Tibial nerve (tissue), 3 donors: ENCODE data around the gene NR0B2.

ENCODE experiments used
- POLR2A ChIP-seq, 2 donors: fragments of 450-650 bp; IDR thresholded peaks; one replicate each; pipeline ENCODE4 v1.6.1; 2017; ENCODE audit warnings: antibody characterized with exemption in 2 of 2, mild to moderate bottlenecking in 2 of 2, moderate library complexity in 2 of 2
- TF ChIP-seq, protein P1 (sequence below), 5 experiments: fragments of 200-600 bp in 3 of 5; fragments of 450-650 bp in 2 of 5; sonication (generic) in 3 of 5; IDR thresholded peaks; one replicate each; pipeline ENCODE4 v1.5.1; 2016 to 2019; ENCODE audit warnings: antibody characterized with exemption in 5 of 5, mild to moderate bottlenecking in 3 of 5, moderate library complexity in 2 of 5

- TF ChIP-seq, protein P1, sequence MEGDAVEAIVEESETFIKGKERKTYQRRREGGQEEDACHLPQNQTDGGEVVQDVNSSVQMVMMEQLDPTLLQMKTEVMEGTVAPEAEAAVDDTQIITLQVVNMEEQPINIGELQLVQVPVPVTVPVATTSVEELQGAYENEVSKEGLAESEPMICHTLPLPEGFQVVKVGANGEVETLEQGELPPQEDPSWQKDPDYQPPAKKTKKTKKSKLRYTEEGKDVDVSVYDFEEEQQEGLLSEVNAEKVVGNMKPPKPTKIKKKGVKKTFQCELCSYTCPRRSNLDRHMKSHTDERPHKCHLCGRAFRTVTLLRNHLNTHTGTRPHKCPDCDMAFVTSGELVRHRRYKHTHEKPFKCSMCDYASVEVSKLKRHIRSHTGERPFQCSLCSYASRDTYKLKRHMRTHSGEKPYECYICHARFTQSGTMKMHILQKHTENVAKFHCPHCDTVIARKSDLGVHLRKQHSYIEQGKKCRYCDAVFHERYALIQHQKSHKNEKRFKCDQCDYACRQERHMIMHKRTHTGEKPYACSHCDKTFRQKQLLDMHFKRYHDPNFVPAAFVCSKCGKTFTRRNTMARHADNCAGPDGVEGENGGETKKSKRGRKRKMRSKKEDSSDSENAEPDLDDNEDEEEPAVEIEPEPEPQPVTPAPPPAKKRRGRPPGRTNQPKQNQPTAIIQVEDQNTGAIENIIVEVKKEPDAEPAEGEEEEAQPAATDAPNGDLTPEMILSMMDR (IDR thresholded peaks at IDR 0.05), result peak in 1 of 5 experiments; percentile 33
- peak; percentile 84 to 95 for TF ChIP-seq POLR2A (IDR thresholded peaks at IDR 0.05)
These were observed 8.0 kb upstream of the NR0B2 start, which contains the start of gene NUDC for GRCh38 chr1:26921540-26922430.
